Adrenal gland (tissue), 12 donors: Measurements from ENCODE around the gene HLF. TPM values are rescaled to one million over a fixed set of nuclear protein-coding genes. Genes with fewer than 3 reads are reported as not detected.

ENCODE experiments used
- DNase-seq, 7 donors: peaks; one replicate each; pipeline ENCODE4 v3.0.0-alpha.2; 2019 to 2020
- H3K27ac ChIP-seq, 5 donors: fragments of 200-600 bp; sonication (generic) in 4 of 5; 1 replicate in 3 of 5; 2 replicates in 2 of 5; pipeline versions ENCODE4 v1.5.1 to v1.8.0; 2016 to 2020; ENCODE audit warnings: mild to moderate bottlenecking in 1 of 5
- H3K27me3 ChIP-seq: fragments of 200-600 bp; 2 replicates; pipeline ENCODE4 v1.8.0; 2021
- H3K36me3 ChIP-seq, 2 donors: fragments of 200-600 bp; replicated peaks in 1 of 2; 1 replicate in 1 of 2; 2 replicates in 1 of 2; pipeline versions ENCODE4 v1.5.1 to v1.8.0; 2018 to 2022
- H3K4me1 ChIP-seq, 2 donors: fragments of 200-600 bp; replicated peaks in 1 of 2; 1 replicate in 1 of 2; 2 replicates in 1 of 2; pipeline versions ENCODE4 v1.5.1 to v1.8.0; 2018 to 2021
- H3K4me3 ChIP-seq, 4 donors: fragments of 200-600 bp; sonication (generic) in 3 of 4; one replicate each; pipeline ENCODE4 v1.5.1; 2016 to 2018
- H3K9me3 ChIP-seq, 3 donors: fragments of 200-600 bp; sonication (generic) in 1 of 3; replicated peaks in 1 of 3; 1 replicate in 2 of 3; 2 replicates in 1 of 3; pipeline versions ENCODE4 v1.5.1 to v1.8.0; 2016 to 2021
- POLR2A ChIP-seq, 2 donors: fragments of 450-650 bp; IDR thresholded peaks; one replicate each; pipeline ENCODE4 v1.6.1; 2017; ENCODE audit warnings: antibody characterized with exemption in 2 of 2, mild to moderate bottlenecking in 2 of 2, moderate library complexity in 1 of 2
- WGBS, 4 donors: extraction: QIAGEN DNeasy Blood & Tissue Kit in 2 of 4; methylation state at CpG; one replicate each; pipeline versions ENCODE4 v1.1.5 to v1.1.7; 2013 to 2017; 5-methylcytosine and 5-hydroxymethylcytosine counted together
- intact Hi-C, 2 donors: fragments of 100-400 bp; cut with DNase I; formaldehyde crosslinking; loops; one replicate each; pipeline versions ENCODE4 v1.14.1 to v1.15.0; 2022 to 2023
- polyA plus RNA-seq, 3 donors: library from polyadenylated mRNA; stranded (reverse); fragments of 200-250 nt in 2 of 3; fragments of 350-450 nt in 1 of 3; fragmentation: Illumina TruSeq in 1 of 3; extraction: RNeasy Lipid Tissue Mini Kit (QIAGEN cat#74804) in 1 of 3; gene quantifications; one replicate each; pipeline ENCODE4 v1.2.3, GENCODE V29; 2013 to 2014
- total RNA-seq, 9 donors: library from RNA; depleted of rRNA in 4 of 9; stranded (reverse); fragments of >200 nt in 4 of 9; fragments of 120-200 nt in 1 of 9; fragmentation: NEBNext Ultra II Directional in 1 of 9; extraction: Animal tissue kit (Norgen Biotek cat#: 25700) in 1 of 9; gene quantifications; one replicate each; pipeline versions ENCODE4 v1.1.0 to v1.2.4, GENCODE V29; 2013 to 2023
- TF ChIP-seq, protein P1 (sequence below), 6 experiments: fragments of 450-650 bp in 4 of 6; fragments of 200-600 bp in 2 of 6; sonication (generic) in 1 of 6; IDR thresholded peaks; 1 replicate in 5 of 6; 2 replicates in 1 of 6; pipeline versions ENCODE4 v1.5.1 to v1.8.0; 2016 to 2021; ENCODE audit warnings: antibody characterized with exemption in 6 of 6, mild to moderate bottlenecking in 2 of 6, moderate library complexity in 1 of 6
- donor health status: healthy with polysubstance abuse.
- donor health status: Bipolar disorder and iron deficiency.
- donor health status: DM: yes; HTN: yes; CAD: no.
- donor health status: DM: no; HTN: no; CAD: no.
- donor health status: DM: no; HTN: no; CAD: no.
- donor health status: DM: yes; HTN: yes; CAD: no.

Gene HLF
- total and polyA plus RNA-seq, 12 donors, result 1.3 to 74.3 (median 27.0) TPM

DNA sequence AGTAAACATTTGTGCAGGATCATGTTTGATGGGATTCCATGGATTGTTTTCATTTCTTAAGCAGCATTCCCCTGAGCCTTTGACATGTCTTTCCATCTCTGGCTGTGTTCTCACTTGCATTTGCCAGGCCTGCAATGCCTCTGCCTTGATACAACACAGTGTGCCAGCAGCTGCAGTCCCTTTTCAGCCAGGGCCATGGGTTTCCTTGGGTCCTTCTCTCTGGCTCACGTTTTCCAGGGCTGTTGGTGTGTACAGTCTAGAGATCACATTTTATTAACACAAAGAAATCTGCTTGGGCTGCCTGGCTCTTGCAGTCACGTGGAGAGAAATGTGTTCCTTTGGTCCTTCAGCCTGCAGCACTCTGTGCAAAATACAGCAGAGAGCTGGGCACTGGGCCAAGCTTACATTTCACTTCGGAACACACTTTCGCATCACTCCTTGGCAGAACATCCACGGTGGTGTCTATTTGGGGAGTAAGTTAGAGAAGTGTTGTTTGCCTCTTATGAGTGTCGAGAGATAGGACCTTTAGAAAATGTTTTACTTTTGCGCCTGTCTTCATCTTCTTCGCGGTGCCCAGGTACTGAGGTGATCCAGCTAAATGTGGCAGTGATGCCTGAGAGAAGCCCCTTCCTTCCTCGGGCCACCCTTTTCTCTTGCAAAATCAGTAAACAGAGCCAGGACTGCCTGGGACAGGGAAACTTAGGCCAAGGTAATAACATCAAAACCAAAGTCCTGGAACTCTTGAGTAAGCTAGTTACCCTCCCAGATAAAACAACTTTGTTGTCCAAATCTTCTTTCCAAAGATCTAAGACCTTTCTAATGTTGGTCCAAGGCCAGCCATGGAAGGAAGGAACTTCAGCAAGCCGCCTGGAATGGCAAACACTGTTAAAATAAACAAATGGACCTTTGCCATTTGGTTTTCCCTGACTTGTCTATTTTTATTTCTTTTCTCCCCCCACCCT lies 20.9 kb downstream of the HLF start:
- peak overlapping the region; percentile 72 to 89 (median 78) for H3K27ac ChIP-seq
- no peaks in the 10 kb centered on the region for H3K27me3 ChIP-seq
- H3K36me3 ChIP-seq, result no peaks in the 10 kb centered on the region
- DNase-seq, result peak; percentile 88 to 98 (median 96)
- peak in 1 of 2 donors; percentile 43 for TF ChIP-seq POLR2A (IDR thresholded peaks at IDR 0.05)
- TF ChIP-seq, protein P1, sequence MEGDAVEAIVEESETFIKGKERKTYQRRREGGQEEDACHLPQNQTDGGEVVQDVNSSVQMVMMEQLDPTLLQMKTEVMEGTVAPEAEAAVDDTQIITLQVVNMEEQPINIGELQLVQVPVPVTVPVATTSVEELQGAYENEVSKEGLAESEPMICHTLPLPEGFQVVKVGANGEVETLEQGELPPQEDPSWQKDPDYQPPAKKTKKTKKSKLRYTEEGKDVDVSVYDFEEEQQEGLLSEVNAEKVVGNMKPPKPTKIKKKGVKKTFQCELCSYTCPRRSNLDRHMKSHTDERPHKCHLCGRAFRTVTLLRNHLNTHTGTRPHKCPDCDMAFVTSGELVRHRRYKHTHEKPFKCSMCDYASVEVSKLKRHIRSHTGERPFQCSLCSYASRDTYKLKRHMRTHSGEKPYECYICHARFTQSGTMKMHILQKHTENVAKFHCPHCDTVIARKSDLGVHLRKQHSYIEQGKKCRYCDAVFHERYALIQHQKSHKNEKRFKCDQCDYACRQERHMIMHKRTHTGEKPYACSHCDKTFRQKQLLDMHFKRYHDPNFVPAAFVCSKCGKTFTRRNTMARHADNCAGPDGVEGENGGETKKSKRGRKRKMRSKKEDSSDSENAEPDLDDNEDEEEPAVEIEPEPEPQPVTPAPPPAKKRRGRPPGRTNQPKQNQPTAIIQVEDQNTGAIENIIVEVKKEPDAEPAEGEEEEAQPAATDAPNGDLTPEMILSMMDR (IDR thresholded peaks at IDR 0.05), result no peak
- peak overlapping the region in 1 of 4 donors; percentile 9 for H3K4me3 ChIP-seq
- intact Hi-C loops, result no loop called here
- 23 to 38% (median 34%) methylated on average over 10 to 11 of the region's 11 CpGs for WGBS, 4 donors
- H3K4me1 ChIP-seq, result peaks cover 41 to 65% of the 10 kb centered on the region in 2 donors
- no peaks in the 10 kb centered on the region for H3K9me3 ChIP-seq

GRCh38 chr17:55286681-55287589 lies 22.2 kb downstream of the HLF start:
- peak overlapping the region in 3 of 5 donors; percentile 78 to 89 (median 80) for H3K27ac ChIP-seq
- intact Hi-C loops, result no loop called here
- TF ChIP-seq POLR2A (IDR thresholded peaks at IDR 0.05), result no peak
- TF ChIP-seq, protein P1 (IDR thresholded peaks at IDR 0.05), result no peak
- H3K4me3 ChIP-seq, result no peak overlapping the region
- DNase-seq, result peak in 2 of 7 donors; percentile 38 to 55
- no peaks in the 10 kb centered on the region for H3K9me3 ChIP-seq
- WGBS, 4 donors, result 48 to 64% (median 57%) methylated on average over 3 of the region's 3 CpGs
- no peaks in the 10 kb centered on the region for H3K27me3 ChIP-seq
- H3K4me1 ChIP-seq, result peaks cover 41 to 55% of the 10 kb centered on the region in 2 donors
- no peaks in the 10 kb centered on the region for H3K36me3 ChIP-seq

DNA sequence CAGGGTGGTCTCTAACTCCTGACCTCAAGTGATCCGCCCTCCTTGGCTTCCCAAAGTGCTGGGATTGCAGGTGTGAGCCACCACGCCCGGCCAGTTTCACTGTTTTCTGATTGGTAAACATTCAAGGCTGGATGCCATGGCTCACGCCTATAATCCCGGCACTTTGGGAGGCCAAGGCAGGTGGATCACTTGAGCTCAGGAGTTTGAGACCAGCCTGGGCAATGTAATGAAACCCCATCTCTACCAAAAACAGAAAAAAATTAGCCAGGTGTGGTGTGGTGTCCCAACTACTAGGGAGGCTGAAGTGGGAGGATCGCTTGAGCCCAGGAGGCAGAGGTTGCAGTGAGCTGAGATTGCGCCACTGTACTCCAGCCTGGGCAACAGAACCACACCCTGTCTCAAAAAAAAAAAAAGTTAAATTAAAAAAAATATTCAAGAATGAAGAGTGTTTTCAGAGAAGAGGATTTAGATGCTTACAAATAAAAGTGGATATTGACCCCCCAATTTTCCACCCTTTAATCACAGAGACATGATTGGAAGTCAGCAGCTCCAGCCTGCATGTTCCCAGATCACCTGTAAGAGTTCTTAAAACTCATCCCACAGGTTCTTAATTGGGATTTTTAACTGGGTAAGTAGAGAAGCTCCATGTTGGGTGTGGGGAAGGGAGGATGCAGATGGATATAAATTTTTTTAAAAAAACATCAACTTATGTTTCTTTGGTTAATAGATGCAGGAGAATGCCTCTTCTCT lies 23.8 kb downstream of the HLF start:
- intact Hi-C loops, result no loop called here
- Histone ChIP-seq H3K36me3 (no peaks in the 10 kb centered on the region), H3K4me3 (no peak overlapping the region), H3K27ac (no peak overlapping the region), H3K27me3 (no peaks in the 10 kb centered on the region), H3K4me1 (peaks cover 35 to 40% of the 10 kb centered on the region in 2 donors), H3K9me3 (no peaks in the 10 kb centered on the region)
- DNase-seq, result no peak
- TF ChIP-seq, protein P1 (IDR thresholded peaks at IDR 0.05), result no peak
- no peak for TF ChIP-seq POLR2A (IDR thresholded peaks at IDR 0.05)
- WGBS, 4 donors, result 88 to 97% (median 95%) methylated on average over 7 of the region's 7 CpGs
